SK-N-SH treated with all-trans-retinoic acid at 6 μM for 48 hours (cell line): ENCODE results near the gene SLC25A20.

Experiments used
- ARNTL ChIP-seq: fragments of 450-650 bp; formaldehyde crosslinking; IDR thresholded peaks from 2 replicates; pipeline ENCODE4 v1.5.0; 2020; ENCODE audit warnings: low read depth, mild to moderate bottlenecking, moderate library complexity, borderline replicate concordance
- CREB5 ChIP-seq: fragments of 250-450 bp; sonication (Bioruptor Pico); IDR thresholded peaks from 2 replicates; pipeline ENCODE4 v1.5.1; 2020; ENCODE audit warnings: low read depth, mild to moderate bottlenecking, moderate library complexity
- ESRRG ChIP-seq: fragments of 250-450 bp; sonication (Bioruptor Pico); IDR thresholded peaks from 2 replicates; pipeline ENCODE4 v1.6.1; 2021; ENCODE audit warnings: mild to moderate bottlenecking
- TOX ChIP-seq: fragments of 250-450 bp; sonication (Bioruptor Pico); IDR thresholded peaks from 2 replicates; pipeline ENCODE4 v1.8.0; 2021; ENCODE audit warnings: mild to moderate bottlenecking, moderate library complexity, borderline replicate concordance
- ZFP30 ChIP-seq: fragments of 450-650 bp; formaldehyde crosslinking; IDR thresholded peaks from 2 replicates; pipeline ENCODE4 v1.5.0; 2022; ENCODE audit warnings: mild to moderate bottlenecking, moderate library complexity
- ZNF565 ChIP-seq: fragments of 450-650 bp; formaldehyde crosslinking; conservative IDR thresholded peaks from 2 replicates; pipeline ENCODE4 v1.5.0; 2020; ENCODE audit warnings: low read depth, mild to moderate bottlenecking, moderate library complexity
- TF ChIP-seq, protein P1 (sequence below): fragments of 250-450 bp; sonication (Bioruptor Pico); IDR thresholded peaks from 2 replicates; pipeline ENCODE4 v1.8.0; 2020; ENCODE audit warnings: mild to moderate bottlenecking, moderate library complexity, borderline replicate concordance

- TF ChIP-seq CREB5 (CRISPR knock-in tag) (no peak), ZNF565 (CRISPR knock-in tag) (no peak), ARNTL (CRISPR knock-in tag) (no peak), ZFP30 (CRISPR knock-in tag) (no peak), TOX (CRISPR knock-in tag) (no peak), ESRRG (no peak)
- TF ChIP-seq, protein P1, sequence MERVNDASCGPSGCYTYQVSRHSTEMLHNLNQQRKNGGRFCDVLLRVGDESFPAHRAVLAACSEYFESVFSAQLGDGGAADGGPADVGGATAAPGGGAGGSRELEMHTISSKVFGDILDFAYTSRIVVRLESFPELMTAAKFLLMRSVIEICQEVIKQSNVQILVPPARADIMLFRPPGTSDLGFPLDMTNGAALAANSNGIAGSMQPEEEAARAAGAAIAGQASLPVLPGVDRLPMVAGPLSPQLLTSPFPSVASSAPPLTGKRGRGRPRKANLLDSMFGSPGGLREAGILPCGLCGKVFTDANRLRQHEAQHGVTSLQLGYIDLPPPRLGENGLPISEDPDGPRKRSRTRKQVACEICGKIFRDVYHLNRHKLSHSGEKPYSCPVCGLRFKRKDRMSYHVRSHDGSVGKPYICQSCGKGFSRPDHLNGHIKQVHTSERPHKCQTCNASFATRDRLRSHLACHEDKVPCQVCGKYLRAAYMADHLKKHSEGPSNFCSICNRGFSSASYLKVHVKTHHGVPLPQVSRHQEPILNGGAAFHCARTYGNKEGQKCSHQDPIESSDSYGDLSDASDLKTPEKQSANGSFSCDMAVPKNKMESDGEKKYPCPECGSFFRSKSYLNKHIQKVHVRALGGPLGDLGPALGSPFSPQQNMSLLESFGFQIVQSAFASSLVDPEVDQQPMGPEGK (CRISPR knock-in tag) = no peak
Measured at GRCh38 chr3:48858709-48859108, 40.0 kb downstream of the SLC25A20 start.
